A549 (cell line): Measurements from ENCODE around the gene RGS19. TPM values are rescaled to one million over a fixed set of nuclear protein-coding genes. Genes with fewer than 3 reads are reported as not detected.

Source experiments
- ATAC-seq, 2 experiments: fragments of 200-7000 bp in 1 of 2; fragments of >200 bp in 1 of 2; cut with Nextera tagmentation in 1 of 2; cut with Tn5 transposase in 1 of 2; 3 replicates each; pipeline versions ENCODE4 v1.8.0 to v1.9.1; 2018 to 2020; ENCODE audit warnings: mild to moderate bottlenecking in 1 of 2, moderate library complexity in 1 of 2
- CTCF ChIA-PET: fragments of 300-600 bp; sonication (Branson Sonifier 250); formaldehyde crosslinking; extraction: SDS; loops from one replicate; lab custom pipeline; 2021; ENCODE audit warnings: antibody characterized with exemption, inconsistent platforms; lab: Yijun Ruan, JAX
- POLR2A ChIA-PET: fragments of 350-600 bp; formaldehyde crosslinking; extraction: SDS; loops from one replicate; lab custom pipeline; 2021; ENCODE audit warnings: antibody characterized with exemption, inconsistent platforms; lab: Yijun Ruan, JAX
- DNase-seq, 2 experiments: peaks; one replicate each; pipeline versions ENCODE4 v3.0.0 to v3.0.0-alpha.2; 2011 to 2016; ENCODE audit warnings: low read depth in 1 of 2, low spot score in 1 of 2
- FAIRE-seq: peaks from 2 replicates; lab custom pipeline; 2011; peaks lifted over from hg19 to GRCh38; lab: Jason Lieb, UNC
- H3K27ac ChIP-seq, 2 experiments: fragments of >200 bp; sonication (Bioruptor Twin); formaldehyde crosslinking; 3 replicates each; pipeline ENCODE4 v1.5.1; 2016 to 2017
- H3K4me1 ChIP-seq: fragments of >200 bp; sonication (Bioruptor Twin); formaldehyde crosslinking; 3 replicates; pipeline ENCODE4 v1.6.1; 2016
- H3K4me2 ChIP-seq: fragments of >200 bp; sonication (Bioruptor Twin); formaldehyde crosslinking; 3 replicates; pipeline ENCODE4 v1.6.1; 2016
- H3K4me3 ChIP-seq: fragments of >200 bp; sonication (Bioruptor Twin); formaldehyde crosslinking; 3 replicates; pipeline ENCODE4 v1.5.1; 2016
- H3K9me3 ChIP-seq: fragments of >200 bp; sonication (Bioruptor Twin); formaldehyde crosslinking; 3 replicates; pipeline ENCODE4 v1.6.1; 2016
- CBX2 ChIP-seq: fragments of 200-600 bp; sonication (generic); IDR thresholded peaks from 2 replicates; pipeline ENCODE4 v1.6.1; 2016; ENCODE audit warnings: low read depth, mild to moderate bottlenecking, borderline replicate concordance
- EHF ChIP-seq: fragments of 250-450 bp; sonication (Bioruptor Pico); IDR thresholded peaks from 2 replicates; pipeline ENCODE4 v1.5.0; 2020; ENCODE audit warnings: mild to moderate bottlenecking
- EP300 ChIP-seq, 2 experiments: fragments of >200 bp; sonication (Bioruptor Twin); formaldehyde crosslinking; IDR thresholded peaks; 2 replicates in 1 of 2; 3 replicates in 1 of 2; pipeline ENCODE4 v1.6.1; 2016 to 2017
- ESRRA ChIP-seq: fragments of 150-350 bp; IDR thresholded peaks from 2 replicates; pipeline ENCODE4 v1.6.1; 2014; ENCODE audit warnings: mild to moderate bottlenecking, low read length, borderline replicate concordance
- FOSB ChIP-seq: fragments of 250-450 bp; sonication (Bioruptor Pico); IDR thresholded peaks from 2 replicates; pipeline ENCODE4 v1.5.0; 2020; ENCODE audit warnings: mild to moderate bottlenecking, moderate library complexity
- HOXB5 ChIP-seq: fragments of 250-450 bp; sonication (Bioruptor Pico); IDR thresholded peaks from 2 replicates; pipeline ENCODE4 v1.5.0; 2020; ENCODE audit warnings: mild to moderate bottlenecking, moderate library complexity
- MAFK ChIP-seq: fragments of 450-650 bp; IDR thresholded peaks from 2 replicates; pipeline ENCODE4 v1.6.1; 2014; ENCODE audit not compliant: partially characterized antibody
- NPAS2 ChIP-seq: fragments of 250-450 bp; sonication (Bioruptor Pico); IDR thresholded peaks from 2 replicates; pipeline ENCODE4 v1.8.0; 2022; ENCODE audit warnings: mild to moderate bottlenecking, moderate library complexity, borderline replicate concordance
- RAD21 ChIP-seq, 2 experiments: fragments of >200 bp in 1 of 2; sonication (Bioruptor Twin) in 1 of 2; formaldehyde crosslinking in 1 of 2; IDR thresholded peaks in 1 of 2; conservative IDR thresholded peaks in 1 of 2; 2 replicates in 1 of 2; 3 replicates in 1 of 2; pipeline ENCODE4 v1.6.1; 2012 to 2018; ENCODE audit warnings: inconsistent platforms in 1 of 2
- RARB ChIP-seq: fragments of 250-450 bp; sonication (Bioruptor Pico); IDR thresholded peaks from 2 replicates; pipeline ENCODE4 v1.8.0; 2021; ENCODE audit warnings: mild to moderate bottlenecking, moderate library complexity
- RNF2 ChIP-seq: fragments of 200-600 bp; sonication (generic); IDR thresholded peaks from 2 replicates; pipeline ENCODE4 v1.6.1; 2016; ENCODE audit warnings: low read depth, mild to moderate bottlenecking, antibody characterized with exemption, moderate library complexity, borderline replicate concordance
- TFCP2L1 ChIP-seq: fragments of 250-450 bp; sonication (Bioruptor Pico); IDR thresholded peaks from 2 replicates; pipeline ENCODE4 v1.5.0; 2021; ENCODE audit warnings: mild to moderate bottlenecking
- TP53 ChIP-seq: fragments of 250-450 bp; sonication (Bioruptor Pico); IDR thresholded peaks from 2 replicates; pipeline ENCODE4 v1.5.0; 2021; ENCODE audit warnings: mild to moderate bottlenecking, moderate library complexity
- ZFP36 ChIP-seq: fragments of 450-650 bp; IDR thresholded peaks from 2 replicates; pipeline ENCODE4 v1.6.1; 2014; ENCODE audit warnings: borderline replicate concordance; ENCODE audit not compliant: partially characterized antibody
- ZNF302 ChIP-seq: fragments of 250-450 bp; sonication (Bioruptor Pico); IDR thresholded peaks from 2 replicates; pipeline ENCODE4 v1.9.0; 2021; ENCODE audit warnings: inconsistent platforms, mild to moderate bottlenecking, moderate library complexity
- ZSCAN20 ChIP-seq: fragments of 250-450 bp; sonication (Bioruptor Pico); IDR thresholded peaks from 2 replicates; pipeline ENCODE4 v1.8.0; 2022; ENCODE audit warnings: mild to moderate bottlenecking, moderate library complexity
- WGBS: methylation state at CpG from one replicate; pipeline ENCODE4 v1.1.6; 2017; ENCODE audit errors: missing lambda C conversion rate; 5-methylcytosine and 5-hydroxymethylcytosine counted together
- polyA plus RNA-seq, 4 experiments: library from polyadenylated mRNA; depleted of rRNA in 3 of 4; stranded (reverse); fragments of >200 nt; fragmentation: RNase III in 1 of 4; extraction: RNeasy Plus Mini Kit Qiagen cat#74134 plus additional on column Dnase treatment in 1 of 4; gene quantifications; 2 replicates in 3 of 4; 3 replicates in 1 of 4; pipeline ENCODE4 v1.2.3, GENCODE V29; 2011 to 2017
- TF ChIP-seq, protein P1 (sequence below): fragments of 450-650 bp; IDR thresholded peaks from 2 replicates; pipeline ENCODE4 v1.6.1; 2014; ENCODE audit warnings: antibody characterized with exemption
- TF ChIP-seq, protein P2 (sequence below): fragments of >200 bp; sonication (Bioruptor Twin); formaldehyde crosslinking; IDR thresholded peaks from 3 replicates; pipeline ENCODE4 v1.6.1; 2016
- TF ChIP-seq, protein P3 (sequence below): fragments of 250-450 bp; sonication (Bioruptor Pico); IDR thresholded peaks from 2 replicates; pipeline ENCODE4 v1.5.0; 2020; ENCODE audit warnings: low read depth, mild to moderate bottlenecking, moderate library complexity
- TF ChIP-seq, protein P4 (sequence below): fragments of >200 bp; sonication (Bioruptor Twin); formaldehyde crosslinking; IDR thresholded peaks from 3 replicates; pipeline ENCODE4 v1.5.1; 2016
- TF ChIP-seq, protein P5 (sequence below): IDR thresholded peaks from 2 replicates; pipeline ENCODE4 v1.6.1; 2012

Gene RGS19
- polyA plus RNA-seq, 2 of the 4 experiments (the other 2 are of a cell fraction), result 13.8 to 18.8 TPM

DNA sequence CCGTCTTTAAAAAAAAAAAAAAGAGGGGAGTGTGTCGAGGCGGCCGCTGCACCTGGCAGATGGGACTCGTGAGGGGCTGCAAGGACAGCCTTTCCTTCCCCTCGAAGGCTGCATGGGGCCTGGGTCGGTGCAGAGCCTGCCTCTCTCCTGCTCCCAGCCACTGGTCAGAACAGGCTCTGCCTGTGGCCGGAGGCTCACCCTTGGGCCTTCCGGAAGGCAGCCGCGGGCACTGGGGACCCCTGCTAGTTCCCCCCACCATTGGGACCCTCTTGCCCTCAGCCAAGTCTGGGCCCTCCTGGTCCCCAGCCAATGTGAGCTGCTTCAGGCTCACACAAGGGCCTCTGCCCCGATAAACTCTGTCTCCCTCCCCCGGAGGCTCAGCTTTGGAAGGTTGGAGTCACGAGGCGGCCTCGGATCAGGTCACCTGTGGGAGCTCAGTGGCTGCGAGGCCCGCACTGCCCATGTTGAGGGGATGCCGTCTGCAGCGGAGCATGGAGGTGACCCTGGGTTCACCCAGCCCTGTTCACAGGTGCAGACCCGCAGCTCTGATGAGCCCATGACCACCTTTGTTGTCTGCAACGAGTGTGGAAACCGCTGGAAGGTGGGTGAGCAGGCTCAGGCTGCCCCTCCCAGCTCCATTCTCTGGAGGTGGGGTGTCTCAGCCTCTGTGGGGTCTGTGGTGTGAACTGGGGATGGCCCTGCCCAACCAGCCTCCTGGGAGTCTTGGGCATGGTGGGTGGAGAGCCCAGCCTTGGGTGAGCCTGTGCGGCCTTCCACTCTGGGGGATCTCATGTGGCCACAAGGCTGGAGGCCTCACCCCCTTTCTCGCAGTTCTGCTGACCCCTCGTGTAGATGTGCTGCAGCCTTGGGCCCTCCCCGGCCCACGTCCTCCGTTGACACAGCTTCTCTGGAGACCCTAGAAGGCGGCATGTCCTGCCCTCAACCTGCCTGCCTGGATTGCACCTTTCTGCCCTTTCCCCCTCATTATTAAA is 7.7 kb downstream of the RGS19 start:
- Histone ChIP-seq H3K9me3 (no peaks in the 10 kb centered on the region), H3K4me3 (no peak overlapping the region), H3K4me2 (no peak overlapping the region), H3K4me1 (peaks cover 6% of the 10 kb centered on the region; the same call in 2 of the 3 replicates), H3K27ac (no peak overlapping the region)
- POLR2A ChIA-PET, result interaction anchor here (0.8 kb wide), 1 partner anchor 9 kb away, joined by 3 read pairs; the partner anchor contains the start of gene TCEA2
- ATAC-seq (no peak), DNase-seq (no peak), FAIRE-seq (no peak)
- no peak for TF ChIP-seq FOSB (CRISPR knock-in tag)
- no peak for TF ChIP-seq ZNF302 (CRISPR knock-in tag)
- no peak for TF ChIP-seq TP53 (CRISPR knock-in tag)
- no peak for TF ChIP-seq ESRRA
- CTCF ChIA-PET, result interaction anchor here (1.2 to 3.9 kb wide), 6 partner anchors 8 to 75 kb away, joined by 4 to 34 read pairs (median 12); partner anchors contain the start of genes OPRL1 and RGS19
- WGBS, result 88% methylated on average over 30 of the region's 30 CpGs

DNA sequence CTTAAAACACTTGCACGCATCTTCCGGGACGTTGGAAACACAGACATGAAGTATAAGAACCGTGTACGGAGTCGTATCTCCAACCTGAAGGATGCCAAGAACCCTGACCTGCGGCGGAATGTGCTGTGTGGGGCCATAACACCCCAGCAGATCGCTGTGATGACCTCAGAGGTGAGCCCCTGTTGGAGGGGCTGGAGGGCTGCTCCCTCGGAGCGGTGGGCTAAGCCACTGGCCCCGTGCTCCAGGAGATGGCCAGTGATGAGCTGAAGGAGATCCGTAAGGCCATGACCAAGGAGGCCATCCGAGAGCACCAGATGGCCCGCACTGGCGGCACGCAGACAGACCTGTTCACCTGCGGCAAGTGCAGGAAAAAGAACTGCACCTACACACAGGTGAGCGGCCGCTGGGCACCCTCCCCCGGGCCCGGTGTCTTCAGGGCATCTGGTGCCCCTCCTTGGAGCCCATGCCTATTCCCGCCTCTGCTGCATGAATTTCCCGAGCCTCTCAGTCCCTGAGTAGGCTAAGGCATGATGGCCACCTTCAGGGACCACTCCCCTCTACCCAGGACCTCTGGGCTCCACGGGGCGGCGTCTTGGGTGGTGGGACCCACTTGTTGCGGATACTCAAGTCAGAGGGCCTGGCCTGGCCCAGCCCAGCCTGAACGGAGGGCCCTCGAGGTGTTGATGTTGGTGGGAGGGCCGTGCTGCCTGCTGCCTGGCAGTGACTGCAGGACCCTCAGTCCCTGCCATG is 8.9 kb downstream of the RGS19 start:
- H3K9me3 ChIP-seq, result no peaks in the 10 kb centered on the region
- CTCF ChIA-PET, result interaction anchor here (0.7 to 3.9 kb wide), 18 partner anchors 9 to 547 kb away, joined by 3 to 34 read pairs (median 4); partner anchors contain the start of genes LKAAEAR1, OPRL1, PRPF6 and RGS19
- no peak overlapping the region for H3K27ac ChIP-seq
- POLR2A ChIA-PET, result no interaction called here
- TF ChIP-seq ZSCAN20 (CRISPR knock-in tag) (no peak), NPAS2 (no peak), ZNF302 (CRISPR knock-in tag) (no peak), ESRRA (no peak), ZFP36 (no peak), TFCP2L1 (CRISPR knock-in tag) (no peak), RNF2 (no peak), HOXB5 (no peak)
- TF ChIP-seq, protein P1, sequence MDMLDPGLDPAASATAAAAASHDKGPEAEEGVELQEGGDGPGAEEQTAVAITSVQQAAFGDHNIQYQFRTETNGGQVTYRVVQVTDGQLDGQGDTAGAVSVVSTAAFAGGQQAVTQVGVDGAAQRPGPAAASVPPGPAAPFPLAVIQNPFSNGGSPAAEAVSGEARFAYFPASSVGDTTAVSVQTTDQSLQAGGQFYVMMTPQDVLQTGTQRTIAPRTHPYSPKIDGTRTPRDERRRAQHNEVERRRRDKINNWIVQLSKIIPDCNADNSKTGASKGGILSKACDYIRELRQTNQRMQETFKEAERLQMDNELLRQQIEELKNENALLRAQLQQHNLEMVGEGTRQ, result no peak
- TF ChIP-seq, protein P2, sequence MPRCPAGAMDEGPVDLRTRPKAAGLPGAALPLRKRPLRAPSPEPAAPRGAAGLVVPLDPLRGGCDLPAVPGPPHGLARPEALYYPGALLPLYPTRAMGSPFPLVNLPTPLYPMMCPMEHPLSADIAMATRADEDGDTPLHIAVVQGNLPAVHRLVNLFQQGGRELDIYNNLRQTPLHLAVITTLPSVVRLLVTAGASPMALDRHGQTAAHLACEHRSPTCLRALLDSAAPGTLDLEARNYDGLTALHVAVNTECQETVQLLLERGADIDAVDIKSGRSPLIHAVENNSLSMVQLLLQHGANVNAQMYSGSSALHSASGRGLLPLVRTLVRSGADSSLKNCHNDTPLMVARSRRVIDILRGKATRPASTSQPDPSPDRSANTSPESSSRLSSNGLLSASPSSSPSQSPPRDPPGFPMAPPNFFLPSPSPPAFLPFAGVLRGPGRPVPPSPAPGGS, result no peak
- H3K4me1 ChIP-seq, result peaks cover 18% of the 10 kb centered on the region
- no peak overlapping the region for H3K4me3 ChIP-seq
- no peak for FAIRE-seq
- no peak overlapping the region for H3K4me2 ChIP-seq
- DNase-seq, result no peak
- WGBS, result 84% methylated on average over 23 of the region's 31 CpGs
- ATAC-seq, result no peak

DNA sequence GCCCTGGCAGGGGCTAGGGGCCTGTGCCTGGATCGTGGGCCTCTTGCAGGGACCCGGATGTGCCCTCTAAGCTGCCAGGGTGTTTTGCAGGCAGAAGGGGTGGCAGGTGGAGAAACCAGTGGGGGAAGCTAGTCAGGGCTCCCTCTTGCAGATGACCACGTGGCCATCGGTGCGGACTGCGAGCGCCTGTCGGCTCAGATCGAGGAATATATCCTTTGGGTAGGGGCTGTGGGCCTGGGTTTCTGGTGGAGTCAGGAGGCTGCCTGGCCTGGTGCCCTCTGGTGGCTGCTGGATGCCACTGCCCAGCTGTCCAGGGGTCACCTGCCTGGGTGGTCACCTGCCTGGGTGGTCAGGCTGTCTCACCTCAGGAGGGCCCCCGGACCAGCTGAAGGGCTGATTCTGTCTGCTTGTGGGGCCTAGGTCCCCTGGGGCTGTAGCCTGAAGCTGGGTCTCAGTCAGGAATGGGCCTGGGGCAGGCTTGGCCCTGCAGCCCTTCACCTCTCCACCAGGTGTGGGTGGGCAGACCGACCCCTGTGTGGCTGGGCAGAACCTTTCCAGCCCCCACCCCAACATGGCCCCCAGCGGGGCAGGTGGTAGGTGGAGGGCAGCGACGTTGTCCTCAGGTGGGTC is 9.6 kb downstream of the RGS19 start:
- H3K4me1 ChIP-seq, result peaks cover 25% of the 10 kb centered on the region
- ChIA-PET CTCF (interaction anchor here (0.7 to 3.7 kb wide), 19 partner anchors 10 to 547 kb away, joined by 3 to 34 read pairs (median 4); partner anchors contain the start of genes LKAAEAR1, OPRL1, PRPF6 and RGS19), POLR2A (no interaction called here)
- H3K9me3 ChIP-seq, result no peaks in the 10 kb centered on the region
- ATAC-seq, result peak; percentile 60 to 79
- H3K4me2 ChIP-seq, result no peak overlapping the region
- H3K27ac ChIP-seq, result no peak overlapping the region
- no peak for FAIRE-seq
- peak in 1 of 2 experiments; percentile 87 for DNase-seq
- 33% methylated on average over 4 of the region's 14 CpGs for whole genome bisulfite sequencing
- no peak overlapping the region for H3K4me3 ChIP-seq
- TF ChIP-seq CBX2, result no peak
- no peak for TF ChIP-seq RARB (CRISPR knock-in tag)
- peak; percentile 31 to 40; a peak in 2 of 5 replicates for TF ChIP-seq RAD21 (conservative IDR thresholded peaks at IDR 0.05 in 1 of 2, IDR thresholded peaks at IDR 0.05 in 1 of 2)
- TF ChIP-seq, protein P3, sequence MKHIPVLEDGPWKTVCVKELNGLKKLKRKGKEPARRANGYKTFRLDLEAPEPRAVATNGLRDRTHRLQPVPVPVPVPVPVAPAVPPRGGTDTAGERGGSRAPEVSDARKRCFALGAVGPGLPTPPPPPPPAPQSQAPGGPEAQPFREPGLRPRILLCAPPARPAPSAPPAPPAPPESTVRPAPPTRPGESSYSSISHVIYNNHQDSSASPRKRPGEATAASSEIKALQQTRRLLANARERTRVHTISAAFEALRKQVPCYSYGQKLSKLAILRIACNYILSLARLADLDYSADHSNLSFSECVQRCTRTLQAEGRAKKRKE (CRISPR knock-in tag), result no peak
- TF ChIP-seq, protein P4, sequence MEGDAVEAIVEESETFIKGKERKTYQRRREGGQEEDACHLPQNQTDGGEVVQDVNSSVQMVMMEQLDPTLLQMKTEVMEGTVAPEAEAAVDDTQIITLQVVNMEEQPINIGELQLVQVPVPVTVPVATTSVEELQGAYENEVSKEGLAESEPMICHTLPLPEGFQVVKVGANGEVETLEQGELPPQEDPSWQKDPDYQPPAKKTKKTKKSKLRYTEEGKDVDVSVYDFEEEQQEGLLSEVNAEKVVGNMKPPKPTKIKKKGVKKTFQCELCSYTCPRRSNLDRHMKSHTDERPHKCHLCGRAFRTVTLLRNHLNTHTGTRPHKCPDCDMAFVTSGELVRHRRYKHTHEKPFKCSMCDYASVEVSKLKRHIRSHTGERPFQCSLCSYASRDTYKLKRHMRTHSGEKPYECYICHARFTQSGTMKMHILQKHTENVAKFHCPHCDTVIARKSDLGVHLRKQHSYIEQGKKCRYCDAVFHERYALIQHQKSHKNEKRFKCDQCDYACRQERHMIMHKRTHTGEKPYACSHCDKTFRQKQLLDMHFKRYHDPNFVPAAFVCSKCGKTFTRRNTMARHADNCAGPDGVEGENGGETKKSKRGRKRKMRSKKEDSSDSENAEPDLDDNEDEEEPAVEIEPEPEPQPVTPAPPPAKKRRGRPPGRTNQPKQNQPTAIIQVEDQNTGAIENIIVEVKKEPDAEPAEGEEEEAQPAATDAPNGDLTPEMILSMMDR, result peak; percentile 68
- TF ChIP-seq MAFK, result no peak
- TF ChIP-seq, protein P1, result peak; percentile 68
- TF ChIP-seq EHF (CRISPR knock-in tag), result no peak
- no peak for TF ChIP-seq EP300 (IDR thresholded peaks at IDR 0.05)
- TF ChIP-seq, protein P5, sequence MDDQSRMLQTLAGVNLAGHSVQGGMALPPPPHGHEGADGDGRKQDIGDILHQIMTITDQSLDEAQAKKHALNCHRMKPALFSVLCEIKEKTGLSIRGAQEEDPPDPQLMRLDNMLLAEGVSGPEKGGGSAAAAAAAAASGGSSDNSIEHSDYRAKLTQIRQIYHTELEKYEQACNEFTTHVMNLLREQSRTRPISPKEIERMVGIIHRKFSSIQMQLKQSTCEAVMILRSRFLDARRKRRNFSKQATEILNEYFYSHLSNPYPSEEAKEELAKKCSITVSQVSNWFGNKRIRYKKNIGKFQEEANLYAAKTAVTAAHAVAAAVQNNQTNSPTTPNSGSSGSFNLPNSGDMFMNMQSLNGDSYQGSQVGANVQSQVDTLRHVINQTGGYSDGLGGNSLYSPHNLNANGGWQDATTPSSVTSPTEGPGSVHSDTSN, result no peak
